ENCODE results near the gene THAP4. TPM values are rescaled to one million over a fixed set of nuclear protein-coding genes. Genes with fewer than 3 reads are reported as not detected.
"Not testable (repeated sequence)": the region's sequence is repeated elsewhere in the genome, so short reads cannot be mapped to it uniquely, and the experiment has no call there.

The THAP4 gene
- total RNA-seq, 1 donor from 2014 or later, result 59.1 TPM

DNA sequence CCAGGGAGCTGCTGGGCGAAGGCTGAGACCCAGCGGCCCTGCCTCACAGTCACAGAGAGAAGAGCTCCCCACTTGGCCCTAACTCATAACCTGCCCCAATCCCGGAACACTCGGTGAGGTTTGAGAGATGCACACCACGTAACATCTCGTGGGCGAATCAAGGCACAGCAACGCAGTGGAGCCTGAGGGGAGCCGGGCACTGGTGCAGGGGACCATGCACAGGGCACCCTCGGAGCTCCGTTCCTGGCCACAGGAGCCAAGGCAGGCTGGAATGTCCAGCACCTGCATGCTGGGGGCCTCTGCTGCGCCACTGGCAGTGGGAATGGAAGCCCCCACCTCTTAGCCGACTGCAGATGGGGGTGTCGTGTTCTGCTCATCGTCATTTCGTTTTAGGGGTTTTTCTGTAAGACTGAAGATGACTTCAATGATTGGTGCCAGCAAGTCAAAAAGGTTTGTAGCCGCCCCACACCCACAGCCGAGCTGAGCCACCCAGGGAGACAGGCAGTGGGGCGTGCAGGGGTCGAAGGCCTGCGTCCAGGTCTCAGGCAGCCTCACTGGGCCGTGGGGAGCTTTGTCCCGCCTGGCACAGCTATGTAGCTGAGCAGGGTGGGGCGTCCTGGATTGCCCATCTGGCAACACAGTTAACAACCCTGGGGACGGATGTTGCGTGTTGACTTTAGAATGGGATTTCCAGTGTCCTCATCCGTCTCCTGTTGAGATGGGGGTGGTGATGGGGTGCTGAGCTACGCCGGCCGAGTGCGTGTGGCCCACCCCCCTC is 33.6 kb upstream of the THAP4 start:
- Mint-ChIP-seq H3K27ac (ENCODE audit: unreplicated experiment) (peak overlapping the region; percentile 43), H3K4me3 (peak overlapping the region; percentile 19), H3K36me3 (ENCODE audit: low read depth) (no peaks in the 10 kb centered on the region), H3K27me3 (ENCODE audit: low read depth) (no peaks in the 10 kb centered on the region), H3K4me1 (peaks cover 14% of the 10 kb centered on the region), H3K9me3 (no peaks in the 10 kb centered on the region)
- DNase-seq (ENCODE audit: low read depth, low spot score), result no peak
- TF ChIP-seq, protein P1, sequence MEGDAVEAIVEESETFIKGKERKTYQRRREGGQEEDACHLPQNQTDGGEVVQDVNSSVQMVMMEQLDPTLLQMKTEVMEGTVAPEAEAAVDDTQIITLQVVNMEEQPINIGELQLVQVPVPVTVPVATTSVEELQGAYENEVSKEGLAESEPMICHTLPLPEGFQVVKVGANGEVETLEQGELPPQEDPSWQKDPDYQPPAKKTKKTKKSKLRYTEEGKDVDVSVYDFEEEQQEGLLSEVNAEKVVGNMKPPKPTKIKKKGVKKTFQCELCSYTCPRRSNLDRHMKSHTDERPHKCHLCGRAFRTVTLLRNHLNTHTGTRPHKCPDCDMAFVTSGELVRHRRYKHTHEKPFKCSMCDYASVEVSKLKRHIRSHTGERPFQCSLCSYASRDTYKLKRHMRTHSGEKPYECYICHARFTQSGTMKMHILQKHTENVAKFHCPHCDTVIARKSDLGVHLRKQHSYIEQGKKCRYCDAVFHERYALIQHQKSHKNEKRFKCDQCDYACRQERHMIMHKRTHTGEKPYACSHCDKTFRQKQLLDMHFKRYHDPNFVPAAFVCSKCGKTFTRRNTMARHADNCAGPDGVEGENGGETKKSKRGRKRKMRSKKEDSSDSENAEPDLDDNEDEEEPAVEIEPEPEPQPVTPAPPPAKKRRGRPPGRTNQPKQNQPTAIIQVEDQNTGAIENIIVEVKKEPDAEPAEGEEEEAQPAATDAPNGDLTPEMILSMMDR (conservative IDR thresholded peaks at IDR 0.05), result no peak

DNA sequence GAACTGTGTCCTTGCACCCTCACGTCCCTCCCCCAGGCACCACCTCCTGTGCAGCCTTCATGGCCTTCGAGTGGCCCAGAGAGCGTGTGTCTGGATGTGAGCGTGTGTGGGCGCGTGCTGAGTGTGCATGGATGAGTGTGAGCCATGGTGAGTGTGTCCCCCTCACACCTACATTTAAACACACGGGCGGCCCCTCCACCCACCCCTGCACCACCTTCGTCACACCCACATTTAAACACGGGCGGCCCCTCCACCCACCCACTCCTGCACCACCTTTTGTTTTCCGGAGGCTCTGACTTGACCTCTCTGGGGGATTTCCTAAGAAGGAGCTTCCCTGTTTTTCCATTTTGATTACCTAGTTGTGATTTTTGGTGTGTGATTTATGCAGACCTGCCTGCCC is 31.9 kb upstream of the THAP4 start:
- DNase-seq (ENCODE audit: low read depth, low spot score), result no peak
- H3K4me3 Mint-ChIP-seq, result no peak overlapping the region
- TF ChIP-seq, protein P1 (conservative IDR thresholded peaks at IDR 0.05), result no peak
- H3K4me1 Mint-ChIP-seq, result peaks cover 19% of the 10 kb centered on the region
- no peaks in the 10 kb centered on the region for H3K36me3 Mint-ChIP-seq (ENCODE audit: low read depth)
- no peaks in the 10 kb centered on the region for H3K27me3 Mint-ChIP-seq (ENCODE audit: low read depth)
- H3K27ac Mint-ChIP-seq (ENCODE audit: unreplicated experiment), result no peak overlapping the region
- H3K9me3 Mint-ChIP-seq, result no peaks in the 10 kb centered on the region

DNA sequence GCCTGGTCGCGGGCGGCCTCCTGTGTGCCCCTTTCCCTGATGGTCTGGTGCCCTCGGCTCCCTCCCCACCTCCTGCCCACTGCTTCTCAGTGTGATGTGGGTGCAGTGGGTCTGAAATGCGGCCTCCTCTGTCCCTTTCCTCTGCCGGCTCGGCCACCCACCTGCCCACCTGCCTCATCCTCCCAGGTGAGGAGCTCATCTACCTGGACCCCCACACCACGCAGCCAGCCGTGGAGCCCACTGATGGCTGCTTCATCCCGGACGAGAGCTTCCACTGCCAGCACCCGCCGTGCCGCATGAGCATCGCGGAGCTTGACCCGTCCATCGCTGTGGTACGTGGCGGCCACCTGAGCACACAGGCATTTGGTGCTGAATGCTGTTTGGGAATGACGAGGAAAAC is 31.4 kb upstream of the THAP4 start:
- Mint-ChIP-seq H3K4me3 (no peak overlapping the region), H3K36me3 (ENCODE audit: low read depth) (no peaks in the 10 kb centered on the region), H3K9me3 (no peaks in the 10 kb centered on the region), H3K27me3 (ENCODE audit: low read depth) (no peaks in the 10 kb centered on the region), H3K4me1 (peaks cover 19% of the 10 kb centered on the region), H3K27ac (ENCODE audit: unreplicated experiment) (no peak overlapping the region)
- DNase-seq (ENCODE audit: low read depth, low spot score), result no peak
- TF ChIP-seq, protein P1 (conservative IDR thresholded peaks at IDR 0.05), result no peak

DNA sequence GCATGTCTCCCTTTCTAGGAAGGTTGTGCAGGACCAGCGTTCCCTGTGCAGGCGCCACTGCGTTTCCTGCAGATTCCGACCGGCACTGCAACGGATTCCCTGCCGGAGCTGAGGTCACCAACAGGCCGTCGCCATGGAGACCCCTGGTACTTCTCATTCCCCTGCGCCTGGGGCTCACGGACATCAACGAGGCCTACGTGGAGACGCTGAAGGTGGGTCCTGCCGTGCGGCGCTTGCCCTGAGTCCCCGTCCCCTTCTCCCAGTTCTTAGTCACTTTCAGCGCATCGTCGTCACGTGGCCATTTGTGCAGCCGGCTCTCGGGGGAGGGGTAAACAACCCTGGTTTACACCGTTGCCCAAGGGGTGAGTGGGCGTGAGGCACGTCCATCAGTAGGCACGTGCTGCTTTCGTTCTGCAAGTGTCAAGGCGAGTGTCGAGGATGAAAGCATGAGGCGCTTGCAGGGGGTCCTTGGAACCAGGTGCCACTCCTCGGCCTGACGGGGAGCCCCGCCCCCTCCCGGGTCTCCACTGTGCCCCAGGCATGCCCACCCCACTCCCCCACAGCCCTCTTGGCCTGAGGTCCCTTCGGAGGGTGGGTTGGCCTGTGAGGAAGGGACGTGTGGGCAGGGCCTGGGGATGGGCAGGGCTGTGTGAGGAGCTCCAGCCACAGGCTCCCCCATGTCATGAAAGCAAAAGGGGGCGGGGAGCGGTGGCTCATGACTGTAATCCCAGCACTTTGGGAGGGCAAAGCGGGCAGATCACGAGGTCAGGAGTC is 29.9 kb upstream of the THAP4 start:
- Mint-ChIP-seq H3K9me3 (no peaks in the 10 kb centered on the region), H3K27ac (ENCODE audit: unreplicated experiment) (peak overlapping the region; percentile 60), H3K4me1 (peaks cover 19% of the 10 kb centered on the region), H3K4me3 (peak overlapping the region; percentile 16), H3K27me3 (ENCODE audit: low read depth) (no peaks in the 10 kb centered on the region), H3K36me3 (ENCODE audit: low read depth) (no peaks in the 10 kb centered on the region)
- TF ChIP-seq, protein P1 (conservative IDR thresholded peaks at IDR 0.05), result no peak
- DNase-seq (ENCODE audit: low read depth, low spot score), result peak; percentile 62

DNA sequence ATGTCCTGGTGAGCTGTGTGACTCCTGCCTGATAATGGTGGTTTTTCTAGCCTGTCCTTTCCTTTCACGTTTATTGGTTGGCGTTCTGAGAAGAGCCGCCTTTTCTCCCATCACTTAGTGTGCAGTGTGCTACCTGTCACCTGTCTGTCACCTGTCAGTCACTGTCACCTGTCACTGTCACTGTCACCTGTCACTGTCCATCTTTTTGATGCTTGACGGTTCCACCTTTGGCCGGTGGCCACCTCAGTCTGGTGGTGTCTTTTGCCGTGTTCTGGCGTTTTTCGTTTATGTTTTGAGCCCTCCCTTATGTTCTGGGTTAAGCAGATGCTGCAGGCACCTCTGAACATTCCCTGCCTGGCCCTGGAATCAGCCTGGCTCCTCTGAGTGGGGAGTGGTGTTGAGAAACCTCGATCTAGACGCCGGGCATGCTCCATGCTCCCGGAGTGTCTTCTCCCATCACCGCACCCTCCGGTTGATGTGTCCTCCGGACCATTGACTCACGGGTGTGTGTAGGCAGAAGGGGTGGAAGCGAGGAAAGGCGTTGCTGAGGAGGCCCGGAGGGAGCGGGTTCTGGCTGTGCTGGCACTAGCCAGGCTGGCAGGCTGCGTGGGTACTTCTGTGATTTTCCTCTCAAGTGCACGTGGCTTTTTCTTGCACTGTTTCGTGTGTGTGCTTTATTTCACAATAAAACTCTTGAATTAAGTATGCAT is 28.9 kb upstream of the THAP4 start:
- Mint-ChIP-seq H3K27ac (ENCODE audit: unreplicated experiment) (no peak overlapping the region), H3K4me3 (peak overlapping the region; percentile 16), H3K4me1 (peaks cover 19% of the 10 kb centered on the region), H3K27me3 (ENCODE audit: low read depth) (no peaks in the 10 kb centered on the region), H3K36me3 (ENCODE audit: low read depth) (no peaks in the 10 kb centered on the region), H3K9me3 (no peaks in the 10 kb centered on the region)
- DNase-seq (ENCODE audit: low read depth, low spot score), result no peak
- TF ChIP-seq, protein P1 (conservative IDR thresholded peaks at IDR 0.05), result no peak

DNA sequence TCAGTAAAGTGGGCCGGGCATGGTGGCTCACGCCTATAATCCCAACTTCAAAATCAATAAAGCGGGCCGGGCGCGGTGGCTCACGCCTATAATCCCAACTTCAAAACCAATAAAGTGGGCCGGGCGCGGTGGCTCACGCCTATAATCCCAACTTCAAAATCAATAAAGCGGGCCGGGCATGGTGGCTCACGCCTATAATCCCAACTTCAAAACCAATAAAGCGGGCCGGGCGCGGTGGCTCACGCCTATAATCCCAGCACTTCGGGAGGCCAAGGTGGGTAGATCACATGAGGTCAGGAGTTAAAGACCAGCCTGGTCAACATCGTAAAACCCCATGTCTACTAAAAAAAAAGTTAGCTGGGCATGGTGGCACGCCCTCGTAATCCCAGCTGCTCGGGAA is 25.8 kb upstream of the THAP4 start:
- not testable (repeated sequence) for DNase-seq (ENCODE audit: low read depth, low spot score); H3K27me3 Mint-ChIP-seq (ENCODE audit: low read depth); H3K9me3 Mint-ChIP-seq; H3K4me3 Mint-ChIP-seq; H3K27ac Mint-ChIP-seq (ENCODE audit: unreplicated experiment); H3K36me3 Mint-ChIP-seq (ENCODE audit: low read depth)
- H3K4me1 Mint-ChIP-seq, result peaks cover 19% of the 10 kb centered on the region
